HG02852 (cell line): ENCODE measurements around the gene COG7.

Source experiments
- ATAC-seq: cut with Tn5 transposase; IDR thresholded peaks from one replicate; pipeline ENCODE4 v1.9.1; 2021; ENCODE audit warnings: mild to moderate bottlenecking, moderate library complexity; ENCODE audit not compliant: unreplicated experiment

Gene COG7

DNA sequence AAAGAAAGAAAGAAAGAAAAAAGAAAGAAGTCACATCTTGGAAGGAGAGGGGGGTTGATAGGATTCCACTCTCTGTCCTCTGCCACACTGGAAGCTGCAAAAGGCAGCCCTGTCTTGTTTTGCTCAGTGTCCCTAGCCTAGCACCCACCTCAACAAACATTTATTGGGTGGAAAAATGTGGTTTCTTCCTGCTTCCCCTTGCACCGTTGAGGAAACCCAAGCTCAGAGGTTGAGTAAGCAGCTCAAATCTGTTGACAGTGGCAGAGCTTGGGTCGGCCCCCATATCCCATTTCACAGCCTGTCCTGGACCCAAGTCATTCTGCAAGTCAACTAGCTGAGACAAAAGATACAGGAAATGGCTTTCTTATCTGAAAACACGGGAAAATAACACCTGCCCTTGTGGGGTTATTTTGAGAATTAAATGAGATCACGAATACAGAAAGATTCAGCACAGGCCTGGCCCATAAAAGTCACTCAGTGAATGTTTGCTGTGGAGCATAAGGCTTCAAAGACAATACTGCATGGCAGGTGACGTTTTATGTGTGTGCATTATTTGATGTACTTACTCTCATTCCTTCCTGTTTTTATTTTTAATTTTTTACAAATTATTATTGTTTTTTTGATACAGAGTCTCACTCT is 87.3 kb downstream of the COG7 start:
- no peak for ATAC-seq

DNA sequence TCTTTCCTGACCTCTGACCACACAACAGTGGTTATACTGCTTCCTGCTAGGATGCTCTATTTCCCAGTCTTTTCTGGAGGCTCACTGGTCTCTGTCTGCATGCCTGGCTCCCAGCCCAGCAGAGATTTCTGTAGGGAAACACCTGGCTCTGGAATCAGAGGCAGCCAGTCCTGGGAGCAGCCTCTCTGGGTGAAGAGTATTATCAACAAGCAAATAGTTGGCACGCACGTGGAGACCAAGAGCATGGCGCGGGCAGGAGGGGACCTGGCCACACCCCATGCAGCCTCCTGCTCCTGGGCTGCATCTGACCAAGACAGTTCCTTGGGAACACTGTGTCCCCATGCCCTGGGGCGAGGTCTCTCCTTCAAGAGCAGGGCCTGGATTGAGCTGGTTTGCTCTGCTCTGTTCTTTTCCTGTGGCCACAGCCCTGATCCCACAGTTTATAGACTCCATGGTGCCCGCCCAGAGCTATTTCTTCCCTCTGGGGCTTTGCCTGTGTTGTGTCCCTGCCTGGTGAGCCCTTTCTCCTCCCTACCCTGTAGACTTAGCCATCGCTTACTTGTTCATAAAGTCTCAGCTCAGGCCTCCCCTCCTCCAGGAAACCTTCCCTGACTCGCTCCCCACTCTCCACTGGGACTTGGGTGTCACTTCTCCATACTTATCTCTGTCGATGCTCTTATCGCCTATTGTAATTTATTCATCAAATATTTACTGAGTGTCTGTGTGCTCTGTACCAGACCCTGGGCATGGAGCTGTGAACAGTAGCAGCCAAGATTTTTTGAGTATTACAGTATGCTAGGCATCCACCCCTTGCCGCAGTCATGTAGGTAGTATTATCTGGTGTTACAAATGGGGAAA is 90.3 kb downstream of the COG7 start:
- ATAC-seq, result no peak

DNA sequence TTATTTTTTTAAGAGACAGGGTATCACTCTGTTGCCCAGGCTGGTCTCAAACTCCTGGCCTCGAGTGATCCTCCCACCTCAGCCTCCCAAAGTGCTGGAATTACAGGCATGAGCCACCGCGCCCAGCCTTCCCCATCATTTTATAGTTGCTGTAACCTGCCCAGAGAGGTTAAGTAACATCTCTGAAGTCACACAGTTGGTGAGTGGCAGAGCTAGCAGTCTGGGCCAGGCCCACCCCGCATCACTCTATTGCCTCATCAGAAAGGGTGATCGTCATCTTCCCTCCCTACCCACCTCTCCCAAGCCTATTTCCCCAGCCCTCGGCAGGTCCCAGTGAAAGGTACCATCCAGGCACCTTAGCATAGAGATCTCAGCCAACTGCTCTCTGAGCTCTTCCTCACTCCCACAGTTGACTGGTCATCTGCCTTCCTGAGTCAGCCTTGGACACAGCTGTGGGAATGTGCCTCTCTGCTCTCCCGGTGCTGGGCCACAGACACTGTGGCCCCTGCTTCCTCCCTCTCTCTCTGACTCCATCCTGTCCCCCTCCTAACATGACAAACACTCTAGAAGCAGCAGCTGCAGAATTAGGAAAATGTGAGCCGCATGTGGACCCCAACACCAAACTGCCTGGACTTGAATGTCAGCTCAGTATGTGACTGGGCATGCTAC is 93.8 kb downstream of the COG7 start:
- ATAC-seq, result no peak

DNA sequence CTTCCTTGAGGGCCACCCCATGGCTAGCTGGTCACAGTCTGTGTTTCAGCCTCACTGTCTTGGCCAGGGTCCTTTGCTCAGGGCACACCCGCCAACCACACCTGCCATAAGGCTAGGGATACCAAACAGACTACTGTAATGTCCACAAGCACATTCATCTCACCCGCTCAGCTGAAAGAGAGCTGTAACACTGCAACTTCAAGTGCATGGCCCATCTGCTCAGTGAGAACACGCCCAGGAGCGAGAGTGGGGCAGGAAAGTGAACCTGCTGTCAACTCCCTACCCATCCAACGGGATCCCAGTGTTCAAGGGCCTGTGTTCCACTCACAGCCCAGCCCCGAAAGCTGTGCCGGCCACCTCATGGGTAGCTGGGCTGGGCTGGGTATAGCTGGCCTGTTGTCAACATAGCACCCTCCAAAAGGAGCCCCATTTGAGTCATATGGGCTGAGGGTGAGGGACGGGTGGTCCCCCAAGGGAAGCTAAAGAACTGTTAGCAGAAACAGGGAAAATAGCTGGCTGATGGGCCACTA is 95.2 kb downstream of the COG7 start:
- no peak for ATAC-seq

DNA sequence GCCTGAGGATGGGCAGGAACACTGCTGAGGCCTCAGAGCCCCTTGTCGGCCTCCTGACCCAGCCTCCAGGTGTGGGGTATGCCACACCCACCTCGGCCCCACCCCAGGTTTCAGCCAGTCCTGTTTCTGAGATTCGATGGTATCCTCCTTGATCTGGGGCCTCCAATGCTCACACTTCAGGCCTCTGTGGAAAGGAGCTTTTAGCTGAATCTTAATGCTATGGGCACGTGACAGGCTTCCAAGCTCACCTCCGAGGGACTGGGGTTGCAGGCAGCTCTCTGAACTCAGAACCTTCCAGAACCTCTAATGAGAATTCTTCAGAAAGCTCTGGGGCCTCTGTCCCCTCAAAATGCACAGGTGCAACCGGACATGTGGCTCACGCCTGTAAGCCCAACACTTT is 96.0 kb downstream of the COG7 start:
- no peak for ATAC-seq

DNA sequence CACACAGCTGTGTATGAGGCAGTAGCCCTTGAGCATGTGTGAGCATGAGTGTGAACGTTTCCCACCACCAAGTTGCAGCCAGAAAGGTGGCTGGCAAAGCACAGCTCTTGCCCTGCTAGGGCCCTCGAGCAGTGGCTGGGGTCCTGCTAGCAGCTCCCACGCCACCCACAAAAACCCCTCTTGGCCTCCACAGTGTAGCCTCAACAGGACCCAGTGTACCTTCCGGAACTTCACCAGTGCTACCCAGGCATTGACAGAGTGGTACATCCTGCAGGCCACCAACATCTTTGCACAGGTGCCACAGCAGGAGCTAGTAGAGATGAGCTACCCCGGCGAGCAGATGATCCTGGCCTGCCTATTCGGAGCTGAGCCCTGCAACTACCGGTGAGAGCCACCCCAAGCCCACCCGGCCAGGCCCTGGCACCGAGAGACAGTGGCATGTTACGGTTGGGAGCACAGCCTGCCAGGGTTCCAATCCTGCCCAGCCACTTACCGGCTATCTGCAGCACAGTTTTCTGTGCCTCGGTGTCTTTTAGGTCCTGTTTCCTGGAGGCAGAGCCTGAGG is 97.8 kb downstream of the COG7 start:
- ATAC-seq, result no peak

DNA sequence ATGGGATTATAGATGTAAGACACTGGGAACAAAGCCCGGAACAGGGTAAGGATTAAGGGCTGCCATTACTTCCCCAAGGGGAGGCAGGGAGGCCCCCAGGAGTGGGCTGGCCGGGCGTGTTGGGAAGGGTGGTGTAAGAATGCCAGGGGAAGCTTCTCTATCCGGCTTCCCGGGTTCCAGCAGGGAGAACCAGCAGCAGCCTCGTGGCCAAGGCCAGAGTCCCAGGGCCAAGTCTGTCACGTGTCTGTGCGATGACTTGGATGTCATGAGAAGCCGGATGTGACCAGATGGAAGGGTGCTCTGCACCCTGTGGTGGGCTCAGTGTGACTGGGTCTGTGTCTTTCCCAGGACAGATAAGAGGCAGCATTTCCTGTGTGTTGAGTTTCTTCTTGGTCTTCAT is 98.7 kb downstream of the COG7 start:
- no peak for ATAC-seq

DNA sequence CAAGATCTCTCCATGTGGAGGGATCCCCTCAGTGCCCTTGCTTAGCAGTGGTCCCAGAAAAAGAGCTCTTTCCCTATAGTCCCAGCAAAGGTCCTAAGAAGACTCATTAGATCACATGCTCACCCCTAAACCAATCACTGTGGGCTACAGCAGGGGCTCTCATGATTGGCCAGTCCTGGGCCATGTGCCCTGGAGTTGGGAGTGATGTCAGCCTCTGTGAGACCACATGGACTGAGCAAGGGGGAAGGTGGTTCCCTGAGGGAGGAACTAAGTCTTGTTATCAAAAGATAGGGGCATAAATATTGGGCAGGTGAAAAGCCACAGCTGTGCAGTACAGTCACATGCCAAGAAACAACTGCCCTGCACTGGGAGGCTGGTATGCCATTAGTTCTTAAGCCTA is 99.5 kb downstream of the COG7 start:
- ATAC-seq, result no peak

DNA sequence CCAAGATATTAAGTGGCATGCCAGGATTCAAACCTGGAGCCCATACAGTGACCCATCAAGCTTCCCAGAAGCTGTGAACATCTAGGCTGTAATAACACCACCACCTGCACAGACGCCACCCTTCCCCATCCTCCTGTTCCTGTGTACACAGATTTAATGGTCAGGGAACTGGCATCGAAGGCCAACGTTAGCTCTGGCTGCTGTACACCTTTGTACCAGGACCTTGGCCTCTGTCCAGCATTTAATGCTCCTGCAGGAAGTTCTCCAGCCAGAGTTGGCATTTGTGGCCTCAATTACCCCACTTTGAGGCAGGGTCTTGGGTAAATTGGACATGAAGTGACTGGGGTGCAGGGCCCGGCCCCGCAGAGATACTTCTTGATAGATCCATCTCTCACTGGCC is 101.6 kb downstream of the COG7 start:
- no peak for ATAC-seq

DNA sequence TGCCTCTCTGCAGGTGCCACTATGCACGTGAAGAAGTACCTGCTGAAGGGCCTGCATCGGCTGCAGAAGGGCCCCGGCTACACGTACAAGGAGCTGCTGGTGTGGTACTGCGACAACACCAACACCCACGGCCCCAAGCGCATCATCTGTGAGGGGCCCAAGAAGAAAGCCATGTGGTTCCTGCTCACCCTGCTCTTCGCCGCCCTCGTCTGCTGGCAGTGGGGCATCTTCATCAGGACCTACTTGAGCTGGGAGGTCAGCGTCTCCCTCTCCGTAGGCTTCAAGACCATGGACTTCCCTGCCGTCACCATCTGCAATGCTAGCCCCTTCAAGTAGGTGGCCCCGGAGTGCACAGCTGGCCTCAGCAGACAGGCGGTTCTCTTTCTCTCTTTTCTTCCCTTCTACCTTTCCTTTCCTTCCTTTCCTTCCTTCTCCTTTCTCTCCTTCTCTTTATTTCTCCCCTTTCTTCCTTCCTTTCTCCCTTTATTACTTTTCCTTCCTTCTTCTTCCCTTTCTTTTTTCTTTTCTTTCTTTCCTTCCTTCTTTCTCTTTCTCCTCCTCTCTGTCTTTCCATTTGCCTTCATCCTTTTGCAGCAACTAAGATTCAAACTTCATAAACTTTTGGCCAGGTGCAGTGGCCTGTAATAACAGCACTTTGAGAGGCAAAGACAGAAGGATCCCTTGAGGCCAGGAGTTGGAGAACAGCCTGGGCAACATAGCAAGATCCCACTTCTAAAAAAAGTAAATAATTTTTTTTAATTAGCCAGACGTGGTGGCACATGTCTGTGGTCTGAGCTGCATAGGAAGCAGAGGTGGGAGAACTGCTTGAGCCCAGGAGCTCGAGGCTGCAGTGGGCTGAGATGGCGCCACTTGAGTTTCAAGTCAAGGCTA is 104.2 kb downstream of the COG7 start:
- no peak for ATAC-seq

DNA sequence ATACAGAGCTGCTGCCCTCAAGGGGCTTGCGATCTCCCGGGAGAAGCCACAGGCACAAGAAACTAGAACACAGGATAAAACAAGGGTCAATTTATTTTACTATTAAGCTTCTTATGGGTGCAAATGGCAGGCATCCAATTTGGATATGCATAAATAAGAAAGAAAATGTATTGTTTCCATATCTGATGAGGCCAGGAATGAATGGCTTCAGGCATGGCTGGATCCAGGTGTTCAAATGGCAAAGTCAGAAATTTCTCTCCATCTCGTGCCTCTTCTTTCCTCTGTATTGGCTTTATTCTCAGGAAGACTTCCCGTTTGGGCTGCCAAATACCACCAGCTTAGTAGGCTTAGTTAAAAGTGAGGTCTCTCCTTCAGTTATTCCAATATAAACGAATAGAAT is 107.8 kb downstream of the COG7 start:
- no peak for ATAC-seq

DNA sequence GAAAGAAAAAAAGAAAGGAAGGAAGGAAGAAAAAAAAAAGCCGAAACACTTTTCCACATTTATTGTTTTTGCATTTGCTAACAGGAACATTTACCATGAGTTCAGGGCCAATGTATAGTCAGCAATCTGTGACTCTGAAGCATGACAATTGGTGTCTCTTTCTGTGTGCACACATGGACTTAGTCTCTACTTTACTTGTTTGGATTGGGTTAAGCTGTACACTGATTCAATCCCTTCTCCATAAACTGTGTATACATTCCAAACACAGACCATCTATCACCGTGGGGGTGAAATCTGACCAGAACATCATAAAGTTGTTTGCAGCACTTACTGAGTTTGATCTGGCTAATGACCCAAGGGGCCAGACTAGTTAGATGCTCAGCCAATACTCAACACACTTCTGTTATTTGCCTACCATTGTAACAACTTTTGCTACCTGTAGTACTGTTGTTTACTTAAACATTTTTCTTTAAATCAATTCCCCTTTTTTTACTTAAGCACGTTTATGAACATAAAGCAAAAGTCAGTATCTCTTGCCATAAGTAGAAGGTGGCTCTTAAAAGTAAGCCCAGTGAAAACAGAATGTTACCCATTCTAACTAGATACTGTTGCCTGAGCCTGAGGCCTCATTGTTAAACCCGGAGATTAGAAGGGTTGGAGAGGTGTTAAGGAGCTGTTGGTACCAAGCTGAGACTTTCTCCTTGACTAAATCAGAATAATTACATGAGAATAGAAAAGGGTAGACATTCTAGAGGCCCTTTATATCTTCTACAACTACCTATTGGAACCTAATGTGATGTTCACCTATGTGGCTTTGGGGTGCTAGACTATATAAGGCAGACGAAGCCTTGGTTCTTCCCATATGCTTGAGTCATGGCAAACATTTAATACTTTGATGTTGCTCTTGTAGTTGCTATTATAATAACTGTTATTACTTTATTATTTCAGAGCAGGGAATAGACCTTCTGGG is 109.1 kb downstream of the COG7 start:
- no peak for ATAC-seq

DNA sequence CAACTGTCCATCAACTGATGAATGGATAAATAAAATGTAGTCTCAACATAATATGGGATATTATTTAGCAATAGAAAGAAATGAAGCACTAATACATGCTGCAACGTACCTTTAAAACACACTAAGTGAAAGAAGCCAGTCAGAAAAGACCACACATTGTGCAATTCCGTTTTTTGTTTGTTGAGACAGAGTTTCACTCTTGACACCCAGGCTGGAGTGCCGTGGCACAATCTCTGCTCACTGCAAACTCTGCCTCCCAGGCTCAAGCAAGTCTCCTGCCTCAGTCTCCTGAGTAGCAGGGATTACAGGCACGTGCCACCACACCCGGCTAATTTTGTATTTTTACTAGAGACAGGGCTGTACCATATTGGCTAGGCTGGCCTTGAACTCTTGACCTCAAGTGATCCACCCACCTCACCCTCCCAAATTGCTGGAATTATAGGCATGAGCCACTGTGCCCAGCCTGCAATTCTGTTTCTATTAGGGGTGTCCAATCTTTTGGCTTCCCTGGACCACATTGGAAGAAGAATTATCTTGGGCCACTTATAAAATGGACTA is 110.8 kb downstream of the COG7 start:
- ATAC-seq, result no peak

DNA sequence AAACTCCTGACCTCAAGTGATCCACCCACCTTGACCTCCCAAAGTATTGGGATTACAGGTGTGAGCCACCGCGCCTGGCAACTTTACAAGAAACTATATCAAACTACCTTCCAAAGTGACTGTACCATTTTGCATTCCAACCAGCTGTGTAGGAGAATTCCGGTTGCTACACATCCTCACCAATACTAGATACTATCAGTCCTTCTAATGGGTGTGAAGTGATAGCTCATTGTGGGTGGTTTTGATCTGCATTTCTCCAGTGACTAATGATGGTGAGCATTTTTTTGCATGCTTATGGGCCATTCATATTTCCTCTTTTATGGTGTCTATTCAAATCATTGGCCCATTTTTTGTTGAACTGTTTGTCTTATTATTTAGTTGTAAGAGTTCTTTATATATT is 113.2 kb downstream of the COG7 start:
- no peak for ATAC-seq
